ENCODE measurements around the gene PPP3CA.
"Not testable (repeated sequence)": the region's sequence is repeated elsewhere in the genome, so short reads cannot be mapped to it uniquely, and the experiment has no call there.

PPP3CA gene

DNA sequence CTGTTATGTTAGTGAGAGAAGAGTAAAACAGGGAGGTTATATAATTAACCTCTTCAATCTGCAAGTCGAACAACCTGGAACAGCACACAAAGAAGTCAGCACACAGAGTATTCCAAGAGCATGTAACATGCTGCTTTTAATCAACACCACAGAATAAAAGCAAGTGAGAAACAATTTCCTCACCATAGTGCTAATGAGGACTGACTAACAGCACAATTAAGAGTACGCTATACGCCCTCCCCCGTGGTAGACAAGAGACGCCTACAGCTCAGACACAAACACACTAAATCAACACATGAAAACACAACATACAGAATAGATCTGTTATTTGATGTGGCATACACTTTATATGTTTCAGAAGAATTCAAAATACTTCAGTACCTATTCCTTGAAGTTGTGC lies 103.0 kb downstream of the PPP3CA start:
- DNase-seq: no peak

DNA sequence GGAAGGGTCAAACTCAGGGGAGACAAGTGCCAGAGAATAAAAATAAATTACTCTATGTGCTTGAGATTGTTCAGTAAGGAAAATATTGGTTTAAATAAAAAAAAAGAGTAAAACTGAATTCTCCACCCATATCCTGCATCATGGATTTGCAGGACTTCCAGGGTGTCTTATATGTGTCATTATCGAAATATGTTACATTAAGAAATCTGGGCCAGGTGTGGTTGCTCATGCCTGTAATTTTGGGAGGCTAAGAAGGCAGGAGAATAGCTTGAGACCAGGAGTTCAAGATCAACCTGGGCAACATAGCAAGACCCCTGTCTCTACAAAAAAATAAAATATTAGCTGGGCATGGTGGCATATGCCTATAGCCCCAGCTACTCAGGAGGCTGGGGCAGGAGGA lies 104.9 kb downstream of the PPP3CA start:
- no peak for DNase-seq

DNA sequence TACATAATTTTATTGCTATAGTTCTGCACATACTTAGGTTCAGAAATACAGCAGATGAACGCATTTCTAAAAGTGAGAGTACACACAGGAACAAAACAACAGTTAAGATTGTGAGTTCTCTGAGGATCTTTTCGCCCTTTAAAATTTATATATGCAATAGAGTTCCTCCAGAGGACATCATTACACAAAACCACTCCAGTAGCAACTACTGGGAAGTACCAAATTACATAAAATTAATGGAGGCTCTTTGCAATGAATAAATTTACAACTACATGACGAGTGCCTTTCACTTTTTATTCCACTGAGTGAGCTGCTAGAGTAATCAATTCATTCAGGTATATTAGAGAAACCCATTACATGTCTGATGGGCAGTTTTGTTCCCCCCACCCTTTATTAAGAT lies 107.2 kb downstream of the PPP3CA start:
- DNase-seq: no peak

DNA sequence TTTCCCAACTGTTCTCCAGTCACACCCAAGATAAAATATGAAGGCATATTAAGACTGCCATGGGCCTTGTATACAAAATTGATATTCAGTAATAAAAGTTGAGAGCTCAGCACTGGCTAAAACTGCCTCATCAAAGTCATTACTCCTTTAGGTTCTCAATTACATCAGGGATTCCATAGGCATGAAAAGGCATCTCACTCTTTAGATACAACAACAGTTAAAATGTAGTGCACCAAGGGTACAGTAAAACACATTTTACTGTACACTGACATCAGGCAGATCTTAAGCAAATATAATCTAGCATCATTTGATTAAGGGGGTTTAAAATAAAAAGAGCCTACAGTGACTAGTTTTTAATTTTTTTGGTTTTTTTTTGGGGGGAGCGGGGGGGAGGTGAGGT lies 107.7 kb downstream of the PPP3CA start:
- no peak for DNase-seq

DNA sequence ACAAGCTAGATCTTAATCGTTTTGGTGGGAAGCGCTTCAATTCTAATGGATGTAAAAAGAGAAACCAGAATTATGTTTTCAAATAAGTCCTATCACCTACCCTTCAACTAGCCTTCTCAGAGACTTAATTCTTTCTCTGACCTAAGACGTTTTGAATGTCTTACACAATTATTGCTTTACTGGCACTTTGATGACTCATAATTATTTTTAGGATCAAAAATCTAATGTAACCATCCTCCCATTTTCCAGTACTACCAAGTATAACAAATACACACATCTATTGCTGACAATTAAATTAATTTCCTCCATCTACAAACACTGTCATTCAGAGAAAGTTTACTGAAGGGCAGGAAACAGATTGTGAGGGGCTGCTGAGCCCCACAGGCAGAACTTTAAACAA lies 108.6 kb downstream of the PPP3CA start:
- no peak for DNase-seq

DNA sequence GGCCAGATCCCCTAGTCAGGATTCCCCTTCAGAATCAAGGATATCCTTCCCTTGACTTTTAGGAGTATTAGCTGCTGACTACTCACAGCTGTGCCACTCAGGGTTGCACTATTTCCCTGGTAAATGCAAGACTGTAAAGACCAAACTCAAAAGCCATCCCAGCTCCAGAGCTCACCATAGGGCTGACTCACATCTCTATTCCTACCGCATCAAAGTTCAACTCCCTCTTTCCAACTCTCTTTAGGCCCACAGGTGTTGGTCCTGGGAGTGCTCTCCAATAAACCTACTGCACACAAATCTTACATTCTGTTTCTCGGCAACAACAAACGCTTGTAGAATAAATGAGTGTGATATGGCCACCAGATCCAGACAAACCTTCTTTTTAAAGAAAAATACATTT lies 109.6 kb downstream of the PPP3CA start:
- no peak for DNase-seq

DNA sequence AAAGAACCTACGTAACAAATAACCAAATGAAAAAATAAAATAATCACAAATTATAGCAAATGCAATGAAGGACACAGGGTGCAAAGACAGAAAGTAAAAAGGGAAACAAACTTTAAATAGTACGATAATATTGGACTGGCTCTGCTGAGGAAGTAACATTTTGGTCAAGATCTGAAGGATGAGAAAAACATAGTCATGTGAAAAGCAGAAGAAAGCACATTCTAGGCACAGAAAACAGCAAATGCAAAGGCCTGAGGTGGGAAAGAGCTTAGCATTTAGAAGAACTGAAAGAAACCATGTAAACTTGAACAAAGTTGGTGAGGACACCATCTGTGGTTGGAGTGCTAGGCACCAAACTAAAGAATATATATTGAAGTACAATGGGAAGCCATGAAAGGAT lies 111.2 kb downstream of the PPP3CA start:
- no peak for DNase-seq

DNA sequence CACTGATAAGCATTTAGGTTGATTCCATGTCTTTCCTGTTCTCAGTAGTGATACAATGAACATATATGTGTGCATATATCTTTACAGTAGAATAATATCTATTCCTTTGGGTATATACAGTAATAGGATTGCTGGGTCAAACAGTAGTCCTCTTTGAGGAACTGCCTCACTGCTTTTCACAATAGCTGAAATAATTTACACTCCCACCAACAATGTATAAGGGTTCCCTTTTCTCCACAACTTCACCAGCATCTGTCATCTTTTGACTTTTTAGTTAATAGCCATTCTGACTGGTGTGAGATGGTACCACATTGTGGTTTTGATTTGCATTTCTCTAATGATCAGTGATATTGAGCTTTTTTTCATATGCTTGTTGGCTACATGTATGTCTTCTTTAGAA lies 113.2 kb downstream of the PPP3CA start:
- DNase-seq: not testable (repeated sequence)

DNA sequence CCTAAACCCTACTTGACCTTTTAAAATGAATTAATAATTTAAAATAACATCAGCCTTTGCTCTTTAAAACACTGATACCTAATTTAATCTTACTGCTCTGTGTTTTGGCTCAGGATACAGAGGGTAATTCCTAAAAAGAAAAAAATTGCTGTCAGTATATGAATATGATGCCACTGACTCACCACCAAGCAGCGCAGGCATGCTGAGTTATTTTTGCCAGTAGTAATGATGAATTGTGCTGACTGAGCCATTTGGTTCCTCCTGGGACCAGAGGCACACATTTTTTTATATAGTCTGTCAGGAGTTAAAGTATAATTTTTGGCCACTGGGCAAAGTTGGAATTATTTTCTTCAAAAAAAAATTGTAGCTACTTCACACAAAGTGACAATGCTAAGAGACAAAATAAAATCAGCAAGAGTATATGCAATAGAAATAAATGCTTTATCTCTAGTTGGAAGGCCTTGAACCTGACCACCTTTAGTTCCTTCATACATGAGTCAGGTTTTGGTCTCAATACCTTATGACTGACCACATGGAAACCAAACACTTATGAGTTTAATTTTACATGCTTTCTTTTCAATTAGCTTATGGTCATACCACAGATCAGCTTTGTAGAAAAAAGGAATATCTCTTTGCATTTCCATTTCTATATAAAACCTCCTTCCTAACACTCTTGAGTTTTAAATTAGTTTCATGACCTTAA lies 115.1 kb downstream of the PPP3CA start:
- no peak for DNase-seq

DNA sequence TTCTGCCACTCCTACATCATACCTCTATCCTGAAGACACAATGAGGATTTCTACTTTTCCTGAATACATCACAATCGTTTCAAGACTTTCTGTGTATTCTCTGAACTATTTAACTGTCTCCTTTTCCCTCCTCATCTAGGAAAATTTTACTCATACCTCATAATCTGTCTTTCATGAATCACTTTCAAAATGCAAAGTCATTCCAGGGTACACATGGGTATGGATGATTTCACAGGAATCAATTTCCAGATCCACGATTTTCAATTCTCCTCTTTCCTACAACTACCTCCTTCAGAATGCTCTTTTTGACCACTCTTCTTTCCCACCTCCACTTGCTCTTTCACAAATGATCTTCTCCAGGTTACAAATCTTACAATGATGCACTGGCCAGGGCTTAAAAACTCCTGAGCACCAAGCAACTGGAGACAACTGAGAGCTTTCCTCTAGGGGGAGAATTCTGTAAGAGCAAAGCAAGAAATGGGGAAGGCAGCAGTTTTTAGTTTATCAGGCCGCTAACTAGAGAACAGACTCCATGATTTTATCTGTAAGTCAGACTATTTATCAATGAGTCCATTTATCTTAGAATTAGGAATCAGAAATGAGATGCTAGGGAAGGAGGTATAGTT lies 116.4 kb downstream of the PPP3CA start:
- no peak for DNase-seq

DNA sequence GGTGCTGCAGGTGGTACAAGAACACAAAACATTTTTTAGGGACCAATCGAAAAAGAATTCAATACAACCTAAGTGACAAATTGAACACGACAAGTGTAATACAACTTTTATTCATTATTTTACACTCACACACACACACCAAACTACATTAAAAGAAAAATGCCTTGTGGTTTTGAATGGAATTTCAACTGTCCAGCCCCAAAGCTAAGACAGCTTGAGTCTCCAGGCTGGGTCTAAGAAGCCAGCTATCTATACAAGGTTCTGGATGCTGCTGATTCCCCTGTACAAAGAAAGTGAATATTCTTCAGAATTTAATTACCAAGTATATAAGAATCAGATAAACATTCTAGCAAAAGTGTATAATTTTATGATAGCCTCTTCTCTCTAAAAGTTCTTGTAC lies 118.2 kb downstream of the PPP3CA start:
- DNase-seq: no peak

DNA sequence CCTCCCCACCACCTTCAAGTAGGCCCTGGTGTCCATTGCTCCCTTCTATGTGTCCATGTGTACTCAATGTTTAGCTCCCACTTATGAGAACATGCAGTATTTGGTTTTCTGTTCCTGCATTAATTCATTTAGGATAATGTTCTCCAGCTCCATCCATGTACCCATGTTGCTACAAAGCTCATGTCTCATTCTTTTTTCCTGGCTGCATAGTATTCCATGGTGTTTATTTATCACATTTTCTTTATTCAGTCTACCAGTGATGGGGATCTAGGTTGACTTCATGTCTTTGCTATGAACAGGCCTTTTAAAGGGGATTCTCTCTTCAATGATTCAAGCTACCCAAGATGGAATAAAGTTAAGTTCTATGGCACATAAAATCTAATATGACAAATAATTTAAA lies 119.6 kb downstream of the PPP3CA start:
- no peak for DNase-seq

DNA sequence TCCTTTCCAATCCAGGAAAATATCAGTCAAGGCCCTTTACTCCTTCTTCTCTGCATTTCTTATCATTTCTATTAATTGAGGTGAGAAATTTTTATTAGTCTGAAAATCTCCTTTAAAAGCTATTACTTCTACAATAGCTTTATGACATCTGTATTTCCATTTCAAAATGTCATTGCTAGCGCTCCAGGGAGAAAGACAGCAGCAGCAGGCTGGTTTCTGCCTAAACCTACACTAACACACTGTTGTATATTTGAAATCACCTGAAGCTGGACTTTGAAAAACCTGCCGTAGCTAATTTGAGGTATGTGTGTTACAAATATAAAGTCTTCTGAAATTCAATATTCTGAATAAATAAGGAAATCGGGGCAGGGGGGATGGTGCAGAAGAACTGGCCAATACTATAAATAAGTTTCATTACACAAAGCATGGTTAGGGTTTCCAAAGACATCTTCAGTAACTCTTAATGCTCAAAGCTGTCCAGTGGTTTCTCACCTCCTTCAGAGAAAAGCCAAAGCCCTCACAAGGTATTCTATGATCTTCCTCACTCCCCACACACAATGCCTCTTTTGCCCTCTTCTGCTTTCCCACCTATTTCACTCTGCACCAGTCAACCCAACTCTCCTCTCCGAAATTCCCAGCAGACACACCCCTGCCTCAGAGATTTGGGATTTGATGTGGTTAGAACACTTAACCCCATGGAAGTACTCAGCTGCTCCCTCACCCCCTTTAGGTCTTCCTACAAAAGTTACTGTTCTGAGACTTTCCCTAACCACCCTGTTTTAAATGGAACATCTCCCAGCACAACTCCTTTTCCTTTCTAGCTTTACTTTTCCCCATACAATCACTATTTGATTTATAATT lies 122.7 kb downstream of the PPP3CA start:
- no peak for DNase-seq

DNA sequence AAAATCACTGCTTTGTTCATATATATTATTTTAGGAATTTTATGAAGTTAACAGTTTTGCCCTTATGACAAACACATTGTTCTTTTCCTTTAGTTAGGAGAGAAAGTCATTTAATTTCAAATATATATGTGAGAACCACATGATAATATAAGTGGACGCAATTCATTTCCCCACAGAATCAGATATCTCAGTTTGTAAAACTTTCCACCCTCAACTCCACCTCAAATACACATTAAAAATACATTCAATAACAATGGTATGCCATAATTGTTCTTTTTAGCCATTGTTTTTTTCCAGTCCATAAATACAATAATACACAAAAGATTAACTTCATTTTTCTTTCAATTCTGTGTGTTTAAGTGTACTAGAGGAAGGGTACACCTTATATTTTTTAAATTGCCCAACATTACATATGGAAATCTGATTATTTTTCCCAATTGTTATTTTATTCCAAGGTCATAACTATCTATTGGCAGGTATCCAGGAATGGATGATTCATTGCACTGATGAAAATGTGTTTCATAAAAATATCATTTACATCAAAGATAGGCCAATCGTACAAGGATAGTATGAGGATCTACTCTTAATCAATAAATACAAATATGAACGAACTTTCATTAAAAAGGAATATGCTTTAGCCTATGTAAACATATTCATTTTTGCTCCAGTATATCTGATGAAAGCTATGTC lies 125.0 kb downstream of the PPP3CA start:
- DNase-seq: no peak

DNA sequence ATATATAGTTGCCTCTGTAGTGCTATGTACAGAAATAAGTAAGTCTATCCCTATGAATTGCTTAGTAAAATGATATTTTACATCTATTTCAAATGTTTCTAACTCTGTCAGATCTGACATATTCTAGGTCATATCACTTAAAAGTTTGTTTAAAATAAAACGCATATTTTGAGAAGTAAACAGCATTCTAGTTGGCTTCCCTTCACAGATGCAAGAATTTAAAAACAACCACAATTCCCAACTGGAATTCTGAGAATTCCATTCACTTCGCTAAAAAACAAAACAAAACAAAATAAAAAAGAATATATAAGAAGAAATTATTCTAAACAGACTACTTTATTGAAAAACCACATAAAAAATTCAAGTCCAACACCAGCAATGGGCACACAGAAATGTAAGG lies 126.0 kb downstream of the PPP3CA start:
- no peak for DNase-seq

DNA sequence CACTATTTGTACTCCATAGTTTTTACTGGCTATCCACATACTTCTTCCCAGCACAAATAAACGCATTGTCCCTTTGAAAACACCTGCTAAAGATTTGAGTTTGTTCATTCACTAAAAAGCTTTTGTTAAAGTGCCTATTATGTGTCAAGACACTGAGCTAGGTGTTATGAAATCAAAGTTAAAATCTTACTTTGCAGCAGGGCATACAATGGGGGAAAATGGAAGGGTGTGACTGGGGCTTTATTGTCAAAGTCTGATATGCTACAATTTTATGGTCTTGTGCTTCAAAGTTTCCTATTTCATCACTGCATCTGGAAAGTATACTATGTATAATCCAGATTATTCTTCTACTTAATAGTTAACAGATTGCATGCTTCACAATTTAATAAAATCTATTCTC lies 128.4 kb downstream of the PPP3CA start:
- DNase-seq: no peak

DNA sequence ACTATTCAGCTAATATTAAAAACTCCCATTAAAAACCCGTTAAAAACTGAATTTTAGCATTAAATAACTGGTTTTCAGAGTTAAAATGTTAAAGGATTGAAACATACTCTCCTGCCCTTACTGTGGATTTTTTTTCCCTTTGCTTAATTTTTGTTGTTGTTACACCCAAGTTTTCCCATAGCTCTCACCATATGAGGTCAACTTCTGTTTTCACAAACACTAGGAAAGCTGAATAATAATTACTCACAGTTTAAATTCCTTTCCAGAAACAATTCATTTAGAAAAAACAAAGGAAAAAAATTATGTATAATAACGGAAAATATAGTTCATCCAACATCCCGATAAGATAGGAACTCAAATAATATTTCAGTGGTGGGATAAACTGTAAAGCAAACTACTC lies 129.0 kb downstream of the PPP3CA start:
- DNase-seq: no peak

DNA sequence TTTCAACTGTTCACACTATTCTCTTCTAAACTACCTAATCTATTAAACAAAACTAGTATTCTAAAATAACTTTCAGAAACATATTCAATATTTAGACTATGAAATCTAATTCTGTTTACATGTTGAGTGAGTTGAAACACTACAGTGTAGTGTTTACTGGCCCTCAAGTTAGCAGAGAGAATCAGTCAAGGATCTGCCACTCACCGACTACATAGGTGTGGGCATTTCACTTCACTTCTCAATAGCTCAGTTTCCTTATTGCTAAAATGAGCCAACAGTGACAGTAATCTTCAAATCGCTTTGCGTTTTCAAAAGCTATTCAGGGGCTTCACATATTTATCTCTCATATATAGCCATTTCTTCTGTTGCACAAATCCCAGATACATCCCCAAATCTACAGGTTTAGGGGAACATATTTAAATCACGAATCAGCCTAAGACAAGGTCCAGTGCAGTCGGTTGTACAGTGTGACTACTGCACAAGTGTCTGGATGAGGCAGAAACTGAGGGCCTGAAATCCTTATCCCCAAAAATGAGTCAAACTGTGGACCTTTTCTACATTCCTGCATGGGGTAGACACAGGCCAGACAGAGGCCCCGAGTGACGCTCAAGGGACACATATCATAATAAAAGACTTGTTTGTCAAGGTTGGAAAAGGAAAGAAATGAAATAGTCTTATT lies 129.8 kb downstream of the PPP3CA start:
- no peak for DNase-seq

DNA sequence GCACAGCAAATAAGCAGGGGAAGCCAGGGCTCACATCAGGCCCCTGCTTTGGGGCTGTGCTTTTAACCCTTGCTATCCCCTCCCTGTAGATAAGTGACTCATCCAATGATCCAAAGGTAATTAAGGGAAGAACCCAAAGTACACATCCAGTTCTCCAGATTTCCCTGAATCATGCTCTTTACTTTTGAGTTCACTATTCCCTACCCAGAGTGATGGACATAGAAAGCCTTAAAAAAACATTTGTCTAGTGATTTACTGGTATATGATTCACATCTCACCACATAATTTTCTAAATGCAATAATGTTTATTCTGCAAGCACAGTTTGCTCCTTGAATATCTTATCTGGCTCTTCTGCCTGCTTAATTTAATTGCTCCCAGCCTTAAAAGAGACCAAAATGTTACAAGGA lies 136.2 kb downstream of the PPP3CA start:
- no peak for DNase-seq

DNA sequence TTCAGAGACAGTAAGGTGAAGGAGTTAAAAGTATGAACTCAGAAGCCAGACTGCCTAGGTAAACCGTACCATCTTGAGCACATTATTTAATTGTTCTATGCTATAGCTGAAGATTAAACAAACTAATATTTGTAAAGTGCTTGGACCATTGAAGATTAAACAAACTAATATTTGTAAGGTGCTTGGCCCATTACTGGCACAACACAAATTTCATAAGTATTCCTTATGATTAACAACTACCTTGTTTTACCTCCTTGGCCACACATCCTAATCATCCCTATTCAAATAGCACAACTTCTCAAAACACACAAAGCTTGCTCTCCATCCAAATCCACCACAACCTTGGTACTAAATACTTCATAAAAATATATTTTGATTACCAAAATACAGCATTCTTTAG lies 137.0 kb downstream of the PPP3CA start:
- no peak for DNase-seq

DNA sequence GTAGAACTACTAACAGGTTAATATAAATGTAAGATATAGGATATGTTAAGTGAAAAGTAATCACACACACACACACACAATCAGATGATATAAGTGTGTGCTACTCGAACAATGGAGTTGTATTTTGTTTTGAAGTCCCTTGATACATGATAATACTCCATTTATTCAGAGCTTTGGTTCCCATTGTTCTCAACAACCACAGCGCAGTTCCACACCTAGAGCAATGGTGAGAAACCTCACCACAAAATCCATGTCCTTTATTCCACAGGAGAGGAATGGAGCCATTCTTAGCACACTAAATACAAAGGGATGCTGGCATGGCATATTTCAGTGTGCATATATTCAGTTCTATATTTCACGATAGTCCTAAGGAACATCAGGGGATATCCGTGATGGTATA lies 139.2 kb downstream of the PPP3CA start:
- DNase-seq: no peak

DNA sequence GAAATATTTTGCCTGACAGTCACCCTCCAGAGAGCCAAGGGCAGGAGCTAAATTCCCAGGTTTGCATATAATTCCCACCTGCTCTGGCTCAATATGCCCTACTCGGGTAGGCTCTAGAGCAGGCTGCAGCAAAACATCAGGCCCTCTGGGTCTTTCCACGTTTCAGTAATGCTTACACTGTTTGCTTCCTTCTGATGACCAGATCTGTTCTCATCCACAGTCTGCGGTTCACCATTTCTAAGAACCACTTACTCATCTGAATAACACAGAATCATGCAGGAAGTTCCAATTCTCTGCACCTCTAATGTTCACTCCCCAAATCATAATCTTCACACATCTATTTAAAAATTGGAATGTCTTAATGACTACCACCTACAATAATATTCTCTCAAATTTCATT lies 141.4 kb downstream of the PPP3CA start:
- DNase-seq: no peak

DNA sequence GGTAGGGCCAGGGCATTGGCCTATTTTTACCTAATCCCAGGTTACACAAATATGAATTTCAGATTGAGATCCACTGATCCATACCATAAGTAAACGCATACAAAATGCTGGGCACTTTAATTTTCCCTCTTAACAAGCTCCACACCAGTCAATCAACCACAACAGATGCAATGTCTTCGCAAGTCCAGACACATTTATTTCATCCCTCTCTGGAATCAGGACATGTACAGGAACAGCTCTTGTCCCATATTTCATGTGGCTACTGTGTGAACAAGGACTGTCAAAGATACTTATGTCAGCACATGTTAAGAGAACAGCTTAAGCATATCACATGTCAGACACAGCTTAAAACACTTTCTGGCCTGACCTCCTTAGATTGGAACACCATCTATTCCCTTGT lies 145.9 kb downstream of the PPP3CA start:
- DNase-seq: peak; percentile 68

Data from NCI-H524 treated with DMSO at 0.1 percent for 48 hours (cell line).